RWPE1 (cell line): ENCODE measurements around the gene TNS3.

ENCODE experiments used
- CTCF ChIA-PET: fragments of 350-600 bp; sonication (Branson Sonifier 250); formaldehyde crosslinking; extraction: SDS; loops from one replicate; lab custom pipeline; 2021; lab: Yijun Ruan, JAX
- POLR2A ChIA-PET: fragments of 400-600 bp; formaldehyde crosslinking; extraction: SDS; loops from one replicate; lab custom pipeline; 2020; ENCODE audit warnings: antibody characterized with exemption; ENCODE audit not compliant: low non-redundant PET; lab: Yijun Ruan, JAX
- DNase-seq: peaks from one replicate; pipeline ENCODE4 v3.0.0; 2012; ENCODE audit warnings: low spot score
- H3K27ac ChIP-seq: fragments of 450-650 bp; 2 replicates; pipeline ENCODE4 v1.5.1; 2017
- CTCF ChIP-seq: fragments of 450-650 bp; conservative IDR thresholded peaks from 2 replicates; pipeline ENCODE4 v1.5.1; 2017; ENCODE audit warnings: low read depth, mild to moderate bottlenecking

Gene TNS3

GRCh38 chr7:47281966-47282643, 299.8 kb downstream of the TNS3 start:
- ChIA-PET POLR2A (no interaction called here), CTCF (no interaction called here)
- DNase-seq = no peak
- H3K27ac ChIP-seq = no peak overlapping the region
- no peak for TF ChIP-seq CTCF

GRCh38 chr7:47281161-47281560, 300.8 kb downstream of the TNS3 start:
- ChIA-PET CTCF (no interaction called here), POLR2A (no interaction called here)
- H3K27ac ChIP-seq = no peak overlapping the region
- TF ChIP-seq CTCF = no peak
- DNase-seq = no peak

GRCh38 chr7:47280114-47280513, 301.8 kb downstream of the TNS3 start:
- H3K27ac ChIP-seq = no peak overlapping the region
- no peak for DNase-seq
- ChIA-PET POLR2A (no interaction called here), CTCF (interaction anchor here (0.6 kb wide), 1 partner anchor 496 kb away, joined by 3 read pairs; no protein-coding TSS in a partner anchor)
- no peak for TF ChIP-seq CTCF

- H3K27ac ChIP-seq = no peak overlapping the region
- ChIA-PET CTCF (no interaction called here), POLR2A (no interaction called here)
- no peak for DNase-seq
- no peak for TF ChIP-seq CTCF
Observed at GRCh38 chr7:47278043-47278442, 303.9 kb downstream of the TNS3 start.

GRCh38 chr7:47277321-47277781, 304.6 kb downstream of the TNS3 start:
- H3K27ac ChIP-seq = no peak overlapping the region
- POLR2A ChIA-PET = no interaction called here
- no peak for DNase-seq
- CTCF ChIA-PET = interaction anchor here (4.0 kb wide), 1 partner anchor 11 kb away, joined by 16 read pairs; no protein-coding TSS in a partner anchor
- TF ChIP-seq CTCF = no peak

GRCh38 chr7:47273974-47274766, 307.7 kb downstream of the TNS3 start:
- ChIA-PET POLR2A (no interaction called here), CTCF (interaction anchor here (0.5 to 4.0 kb wide), 2 partner anchors 8 to 162 kb away, joined by 4 to 16 read pairs; no protein-coding TSS in a partner anchor)
- no peak for DNase-seq
- no peak for TF ChIP-seq CTCF
- H3K27ac ChIP-seq = no peak overlapping the region
